ENCODE results near the gene TIMM8B.
A peak's percentile ranks its signal among the peaks of the same experiment; 100 is the strongest.
"Not testable (repeated sequence)": the region's sequence is repeated elsewhere in the genome, so short reads cannot be mapped to it uniquely, and the experiment has no call there.

The TIMM8B gene

GRCh38 chr11:112073941-112074811 is 12.4 kb downstream of the TIMM8B start, which contains the start of the genes NKAPD1 and PIH1D2:
Gene NKAPD1 (plus strand): TSS chr11:112074299. CDS start chr11:112075575, 1,276 bp downstream.
Gene PIH1D2 (minus strand): TSS chr11:112074017. CDS start chr11:112073174, 843 bp downstream.
- DNase-seq, result peak; percentile 91

- no peak for DNase-seq
Measured at GRCh38 chr11:112062923-112063322, 23.6 kb downstream of the TIMM8B start.

- DNase-seq, result no peak
Measured at GRCh38 chr11:112058103-112058502, 28.5 kb downstream of the TIMM8B start.

- DNase-seq, result no peak
Measured at GRCh38 chr11:112057170-112057569, 29.4 kb downstream of the TIMM8B start.

GRCh38 chr11:112051768-112052167 is 34.8 kb downstream of the TIMM8B start:
- DNase-seq, result no peak

- no peak for DNase-seq
Measured at GRCh38 chr11:112050721-112051120, 35.8 kb downstream of the TIMM8B start.

DNA sequence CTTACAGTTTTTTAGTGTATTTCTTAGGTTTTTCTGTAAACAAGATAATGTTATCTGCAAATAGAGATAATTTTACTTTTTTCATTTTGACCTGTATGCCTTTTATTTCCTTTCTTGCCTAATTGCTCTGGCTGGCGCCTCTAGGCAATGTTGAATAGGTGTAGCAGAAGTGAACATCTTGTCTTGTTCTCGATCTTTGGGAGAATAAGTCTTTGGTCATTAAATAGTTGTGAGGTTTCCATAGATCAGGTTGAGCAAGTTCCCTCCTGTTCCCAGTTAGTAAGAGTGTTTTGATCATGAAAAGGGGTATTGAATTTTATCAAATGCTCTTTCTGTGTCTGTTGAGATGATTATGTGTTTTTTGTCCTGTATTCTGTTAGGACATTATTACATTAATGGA is 36.8 kb downstream of the TIMM8B start:
- no peak for DNase-seq

DNA sequence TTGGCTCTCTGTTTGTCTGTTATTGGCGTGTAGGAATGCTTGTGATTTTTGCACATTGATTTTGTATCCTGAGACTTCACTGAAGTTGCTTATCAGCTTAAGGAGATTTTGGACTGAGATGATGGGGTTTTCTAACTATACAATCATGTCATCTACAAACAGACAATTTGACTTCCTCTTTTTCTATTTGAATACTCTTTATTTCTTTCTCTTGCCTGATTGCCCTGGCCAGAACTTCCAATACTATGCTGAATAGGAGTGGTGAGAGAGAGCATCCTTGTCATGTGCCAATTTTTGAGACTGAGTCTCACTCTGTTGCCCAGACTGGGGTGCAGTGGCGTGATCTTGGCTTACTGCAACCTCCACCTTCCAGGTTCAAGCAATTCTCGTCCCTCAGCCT is 38.3 kb downstream of the TIMM8B start:
- DNase-seq, result not testable (repeated sequence)

- not testable (repeated sequence) for DNase-seq
Measured at GRCh38 chr11:112046647-112047046, 39.9 kb downstream of the TIMM8B start.

DNA sequence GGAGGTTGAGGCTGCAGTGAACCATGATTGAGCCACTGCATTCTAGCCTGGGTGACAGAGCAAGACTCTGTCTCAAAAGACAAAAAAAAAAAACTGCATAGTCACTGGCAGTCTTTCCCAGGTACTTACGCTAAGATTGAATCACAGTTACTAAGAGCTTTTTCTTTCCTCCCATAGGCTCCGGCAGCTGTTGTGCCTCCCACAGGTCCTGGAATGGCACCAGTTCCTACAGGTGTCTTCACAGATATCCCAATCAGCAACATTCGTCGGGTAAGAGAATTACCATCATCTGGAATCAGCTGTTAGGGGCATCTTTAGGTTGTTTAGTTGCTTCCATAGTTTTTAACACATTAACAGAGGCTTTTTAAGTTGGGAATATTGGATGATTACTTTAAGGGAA is 41.6 kb downstream of the TIMM8B start:
- no peak for DNase-seq

- DNase-seq, result no peak
Measured at GRCh38 chr11:112042961-112043304, 43.6 kb downstream of the TIMM8B start.

DNA sequence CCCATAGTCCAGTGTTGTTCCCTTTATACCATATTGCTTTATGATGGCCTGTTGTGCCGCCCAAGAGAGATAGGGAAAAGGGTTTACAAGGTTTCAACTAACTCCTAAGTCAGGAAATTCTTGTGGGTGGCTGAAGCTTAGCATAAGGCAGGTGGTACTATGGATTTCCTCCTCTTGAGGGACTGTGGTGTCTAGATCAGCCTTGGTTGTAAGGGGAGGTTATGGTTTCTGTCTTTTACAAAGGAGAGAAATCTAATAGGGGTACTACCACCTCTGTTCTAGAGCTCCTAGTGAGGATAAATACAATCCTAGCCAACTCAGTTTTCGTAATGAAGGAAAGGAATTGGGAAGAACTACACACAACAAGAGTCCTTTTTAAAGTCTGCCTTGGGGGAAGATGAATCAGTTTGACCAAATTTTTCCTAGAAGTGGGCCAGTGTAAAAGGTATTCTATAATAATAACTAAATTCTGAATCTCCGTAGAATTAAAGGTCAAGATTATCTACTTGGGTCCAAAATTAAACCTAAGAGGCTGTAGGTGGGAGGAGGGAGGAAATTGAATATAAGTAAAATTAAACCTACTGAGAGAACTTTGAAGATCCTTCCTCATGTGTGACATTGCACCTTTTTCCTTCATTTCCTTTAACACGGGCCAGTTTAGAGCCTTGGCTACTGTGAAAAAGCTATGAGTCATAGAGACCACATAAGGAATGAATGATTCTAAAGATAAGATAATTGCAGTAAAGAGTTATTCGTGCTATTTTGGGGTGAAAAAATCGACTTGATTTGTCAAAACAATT is 44.2 kb downstream of the TIMM8B start:
- no peak for DNase-seq

DNA sequence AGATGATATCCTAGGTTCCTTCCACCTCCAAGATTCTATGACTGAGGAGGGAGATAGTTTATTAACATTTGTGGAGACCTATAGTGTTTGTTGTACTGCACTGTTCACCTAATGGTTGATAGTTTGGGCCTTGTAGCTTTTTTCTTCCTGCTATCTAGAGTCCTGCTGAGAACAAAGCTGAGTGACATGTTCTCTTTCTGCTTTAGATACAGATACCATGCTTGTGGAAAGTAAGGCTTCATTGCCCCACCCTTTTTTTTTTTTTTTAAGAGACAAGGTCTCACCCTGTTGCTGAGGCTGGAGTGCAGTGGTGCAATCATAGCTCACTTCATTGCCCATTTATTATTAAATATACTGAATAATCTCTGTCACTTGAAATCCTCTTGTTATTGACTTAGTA is 49.0 kb downstream of the TIMM8B start:
- DNase-seq, result no peak

Data from CD4-positive, alpha-beta T cell treated with Interleukin-17A for 1 hour (primary cell).